HCT116 (cell line): ENCODE measurements around the gene TENM3. TPM values are rescaled to one million over a fixed set of nuclear protein-coding genes. Genes with fewer than 3 reads are reported as not detected.

Source experiments
- ATAC-seq: fragments of 200-7000 bp; cut with Tn5 transposase; 2 replicates; pipeline ENCODE4 v1.9.1; 2020; ENCODE audit warnings: mild to moderate bottlenecking, moderate library complexity
- BruUV-seq: library from RNA; stranded (reverse); fragments of 400-500 nt; replicated peaks from 2 replicates; lab custom pipeline; 2021; lab: Mats Ljungman, UMichigan
- CTCF ChIA-PET: fragments of 300-600 bp; sonication (Branson Sonifier 250); formaldehyde crosslinking; loops from one replicate; lab custom pipeline; 2021; ENCODE audit warnings: antibody characterized with exemption; lab: Charles Lee
- POLR2A ChIA-PET: fragments of 300-600, 350-600 bp; sonication (Branson Sonifier 250); formaldehyde crosslinking; loops from one replicate; lab custom pipeline; 2021; ENCODE audit warnings: antibody characterized with exemption; lab: Charles Lee
- RAD21 ChIA-PET, 2 experiments: fragments of 300-600 bp; sonication (Branson Sonifier 250); formaldehyde crosslinking; loops; one replicate each; lab custom pipeline; 2023; ENCODE audit warnings: low total read pairs in 2 of 2; ENCODE audit not compliant: uncharacterized antibody in 2 of 2, unreplicated experiment in 2 of 2, low non-redundant PET in 1 of 2; lab: Charles Lee
- DNase-seq: peaks from one replicate; pipeline ENCODE4 v3.0.0-alpha.2; 2010; ENCODE audit warnings: low read depth, low spot score
- H2AFZ ChIP-seq: fragments of 200-600 bp; shearing (Covaris generic), sonication (generic); 2 replicates; pipeline ENCODE4 v1.6.1; 2017; ENCODE audit warnings: low read depth, mixed run types, mixed read lengths, antibody characterized with exemption, low read length; ENCODE audit not compliant: poor library complexity, severe bottlenecking
- H3K27ac ChIP-seq: 2 replicates; pipeline ENCODE4 v1.5.1; 2012; ENCODE audit warnings: low read depth, low read length
- H3K27me3 ChIP-seq: fragments of 200-600 bp; sonication (generic); 2 replicates; pipeline ENCODE4 v1.6.1; 2016; ENCODE audit warnings: mixed run types, low read length, mixed read lengths; ENCODE audit not compliant: insufficient read depth
- H3K36me3 ChIP-seq, 2 experiments: fragments of 200-500 bp in 1 of 2; fragments of 200-600 bp in 1 of 2; sonication (Bioruptor generic) in 1 of 2; sonication (generic) in 1 of 2; 2 replicates each; pipeline versions ENCODE4 v1.5.1 to v1.6.1; 2014 to 2016; ENCODE audit warnings: low read length in 2 of 2, inconsistent platforms in 1 of 2, mixed read lengths in 1 of 2, mixed run types in 1 of 2; ENCODE audit not compliant: insufficient read depth in 2 of 2, control insufficient read depth in 1 of 2
- H3K4me1 ChIP-seq, 2 experiments: fragments of 200-600 bp in 1 of 2; sonication (generic) in 1 of 2; 2 replicates each; pipeline versions ENCODE4 v1.5.1 to v1.6.1; 2012 to 2017; ENCODE audit warnings: low read length in 2 of 2, inconsistent platforms in 1 of 2, mild to moderate bottlenecking in 1 of 2, mixed read lengths in 1 of 2, mixed run types in 1 of 2, moderate library complexity in 1 of 2; ENCODE audit not compliant: insufficient read depth in 2 of 2, control insufficient read depth in 1 of 2
- H3K4me2 ChIP-seq: fragments of 200-600 bp; sonication (generic); 2 replicates; pipeline ENCODE4 v1.6.1; 2017; ENCODE audit warnings: mixed run types, low read length, mixed read lengths
- H3K4me3 ChIP-seq, 2 experiments: fragments of 200-600 bp in 1 of 2; sonication (generic) in 1 of 2; replicated peaks in 1 of 2; 2 replicates each; pipeline ENCODE4 v1.5.1; 2011 to 2016; ENCODE audit warnings: low read length in 2 of 2, control low read depth in 1 of 2, low read depth in 1 of 2, mild to moderate bottlenecking in 1 of 2, mixed read lengths in 1 of 2, mixed run types in 1 of 2
- H3K79me2 ChIP-seq: fragments of 200-600 bp; sonication (generic); 2 replicates; pipeline ENCODE4 v1.6.1; 2017; ENCODE audit warnings: mild to moderate bottlenecking, mixed run types, low read length, moderate library complexity, mixed read lengths; ENCODE audit not compliant: insufficient read depth
- H3K9ac ChIP-seq: fragments of 200-600 bp; sonication (generic); 2 replicates; pipeline ENCODE4 v1.6.1; 2016; ENCODE audit warnings: low read length, mixed read lengths
- H3K9me2 ChIP-seq: fragments of 200-600 bp; sonication (generic), shearing (Covaris generic); 2 replicates; pipeline ENCODE4 v1.6.1; 2017; ENCODE audit warnings: mixed run types, mild to moderate bottlenecking, moderate library complexity; ENCODE audit not compliant: insufficient read depth
- H3K9me3 ChIP-seq, 2 experiments: fragments of 200-500 bp in 1 of 2; fragments of 200-600 bp in 1 of 2; sonication (Bioruptor generic) in 1 of 2; sonication (generic) in 1 of 2; 2 replicates each; pipeline ENCODE4 v1.6.1; 2014 to 2017; ENCODE audit warnings: low read length in 2 of 2, mixed read lengths in 2 of 2, inconsistent platforms in 1 of 2, low read depth in 1 of 2, mild to moderate bottlenecking in 1 of 2, mixed run types in 1 of 2, moderate library complexity in 1 of 2; ENCODE audit not compliant: control insufficient read depth in 1 of 2, insufficient read depth in 1 of 2
- H4K20me1 ChIP-seq: fragments of 200-600 bp; sonication (generic), shearing (Covaris generic); 2 replicates; pipeline ENCODE4 v1.6.1; 2017; ENCODE audit warnings: mixed run types, mild to moderate bottlenecking, moderate library complexity; ENCODE audit not compliant: insufficient read depth
- ATF3 ChIP-seq: IDR thresholded peaks from 2 replicates; pipeline ENCODE4 v1.6.1; 2012
- CEBPB ChIP-seq: IDR thresholded peaks from 2 replicates; pipeline ENCODE4 v1.6.1; 2012; ENCODE audit warnings: low read depth
- CTCF ChIP-seq, 3 experiments: fragments of 200-600 bp in 1 of 3; sonication (generic) in 1 of 3; IDR thresholded peaks in 2 of 3; conservative IDR thresholded peaks in 1 of 3; 2 replicates each; pipeline ENCODE4 v1.5.1; 2012 to 2017; ENCODE audit warnings: low read depth in 2 of 3, low read length in 2 of 3, antibody characterized with exemption in 1 of 3, borderline replicate concordance in 1 of 3, control low read depth in 1 of 3, mild to moderate bottlenecking in 1 of 3, mixed read lengths in 1 of 3, mixed run types in 1 of 3, moderate library complexity in 1 of 3; ENCODE audit not compliant: insufficient read depth in 1 of 3
- FOSL1 ChIP-seq: IDR thresholded peaks from 2 replicates; pipeline ENCODE4 v1.6.1; 2012; ENCODE audit warnings: low read depth
- JUND ChIP-seq: IDR thresholded peaks from 2 replicates; pipeline ENCODE4 v1.6.1; 2012
- POLR2AphosphoS5 ChIP-seq: IDR thresholded peaks from 2 replicates; pipeline ENCODE4 v1.6.1; 2011; ENCODE audit warnings: mild to moderate bottlenecking, low read depth, low read length, moderate library complexity
- SP1 ChIP-seq: IDR thresholded peaks from 2 replicates; pipeline ENCODE4 v1.6.1; 2012; ENCODE audit warnings: low read depth
- TCF7L2 ChIP-seq: IDR thresholded peaks from 2 replicates; pipeline ENCODE4 v1.7.0; 2011; ENCODE audit warnings: borderline replicate concordance, inconsistent platforms; ENCODE audit not compliant: insufficient read depth, insufficient read length; ENCODE audit errors: extremely low read depth
- ZBTB33 ChIP-seq: IDR thresholded peaks from 2 replicates; pipeline ENCODE4 v1.6.1; 2011; ENCODE audit warnings: mild to moderate bottlenecking, low read length, moderate library complexity; ENCODE audit not compliant: insufficient replicate concordance; ENCODE audit errors: extremely low read depth
- ZFX ChIP-seq: fragments of 450-650 bp; IDR thresholded peaks from 2 replicates; pipeline ENCODE4 v1.6.1; 2017
- ZNF274 ChIP-seq: fragments of 200-500 bp; sonication (Bioruptor generic); IDR thresholded peaks from 2 replicates; pipeline ENCODE4 v1.6.1; 2014; ENCODE audit warnings: mild to moderate bottlenecking, low read depth, low read length, inconsistent platforms
- intact Hi-C: fragments of 100-400 bp; cut with micrococcal nuclease; formaldehyde crosslinking; loops from 2 replicates; pipeline ENCODE4 v1.10.0; 2022
- total RNA-seq: library from RNA; stranded (reverse); gene quantifications from one replicate; pipeline ENCODE4 v1.2.1, GENCODE V29; 2021; ENCODE audit not compliant: unreplicated experiment

TENM3 gene
- total RNA-seq, 1 experiment from 2014 or later, result 0.54 TPM

- TF ChIP-seq ZBTB33 (no peak), TCF7L2 (no peak), FOSL1 (no peak), CEBPB (no peak)
Observed at GRCh38 chr4:182415116-182415515, 171.9 kb downstream of the TENM3 start (continued).

- no peak for DNase-seq
- no peaks in the 10 kb centered on the region; a peak in 1 of 4 replicates for H3K9me3 ChIP-seq
- CTCF ChIA-PET, result no interaction called here
- no peak overlapping the region for H3K27ac ChIP-seq
- no peak for TF ChIP-seq ZNF274
- no peak for TF ChIP-seq ATF3
- TF ChIP-seq ZFX, result no peak
- no peak for TF ChIP-seq CEBPB
- no peak for TF ChIP-seq JUND
- no peak for TF ChIP-seq CTCF (IDR thresholded peaks at IDR 0.05 in 2 of 3, conservative IDR thresholded peaks at IDR 0.05 in 1 of 3; ENCODE audit: borderline replicate concordance in 1 of 3, insufficient read depth in 1 of 3, low read depth in 2 of 3, low read length in 2 of 3)
- TF ChIP-seq POLR2AphosphoS5, result no peak
- no peak for TF ChIP-seq SP1
- no peak overlapping the region for H2AFZ ChIP-seq
- no peaks in the 10 kb centered on the region for H3K4me1 ChIP-seq
- BruUV-seq, result no TSS peak
- no peaks in the 10 kb centered on the region for H4K20me1 ChIP-seq
- H3K79me2 ChIP-seq, result no peaks in the 10 kb centered on the region
- H3K36me3 ChIP-seq, result no peaks in the 10 kb centered on the region
- no peak for ATAC-seq
- no peak overlapping the region for H3K4me3 ChIP-seq
- POLR2A ChIA-PET, result no interaction called here
- intact Hi-C loops, result no loop called here
- H3K27me3 ChIP-seq, result peaks cover 4% of the 10 kb centered on the region; the same call in 1 of the 2 replicates
- RAD21 ChIA-PET, result no interaction called here
- H3K9me2 ChIP-seq, result no peaks in the 10 kb centered on the region
- H3K4me2 ChIP-seq, result no peak overlapping the region
- no peak overlapping the region for H3K9ac ChIP-seq
Observed at GRCh38 chr4:182416067-182416466, 172.9 kb downstream of the TENM3 start.
